ENCODE data around the gene MFSD11.

The MFSD11 gene

GRCh38 chr17:76714822-76715495, 23.0 kb upstream of the MFSD11 start:
- H3K4me3 ChIP-seq (ENCODE audit: low read length): no peak overlapping the region
- no peaks in the 10 kb centered on the region for H3K9me3 ChIP-seq (ENCODE audit: control insufficient read depth, insufficient read depth, low read length)
- TF ChIP-seq CTCF (IDR thresholded peaks at IDR 0.05; ENCODE audit: low read depth, low read length, poor library complexity, severe bottlenecking): peak; percentile 78
- TF ChIP-seq EZH2phosphoT487 (IDR thresholded peaks at IDR 0.05; ENCODE audit: borderline replicate concordance, low read length): no peak
- peaks cover 9% of the 10 kb centered on the region for H3K27me3 ChIP-seq (ENCODE audit: control insufficient read depth, low read length)
- H3K4me2 ChIP-seq (ENCODE audit: low read length): peak overlapping the region; percentile 5; the same call in 1 of the 2 replicates
- H3K4me1 ChIP-seq (ENCODE audit: control insufficient read depth, low read length): peaks cover 18% of the 10 kb centered on the region
- peaks cover 7% of the 10 kb centered on the region for H3F3A ChIP-seq (ENCODE audit: control insufficient read depth, insufficient read depth)
- no peaks in the 10 kb centered on the region for H3K9me2 ChIP-seq (replicated peaks; ENCODE audit: control insufficient read depth, low read length)
- no peaks in the 10 kb centered on the region for H4K20me1 ChIP-seq (ENCODE audit: control insufficient read depth, insufficient read depth, low read depth, low read length)
- H3K27ac ChIP-seq (ENCODE audit: low read depth, low read length): no peak overlapping the region
- no peaks in the 10 kb centered on the region for H3K79me2 ChIP-seq (ENCODE audit: control insufficient read depth, low read length)
- H3K36me3 ChIP-seq (ENCODE audit: control insufficient read depth, low read length): peaks cover 60% of the 10 kb centered on the region

- no peaks in the 10 kb centered on the region for H3K9me2 ChIP-seq (replicated peaks; ENCODE audit: control insufficient read depth, low read length)
- H3K27me3 ChIP-seq (ENCODE audit: control insufficient read depth, low read length): peaks cover 5% of the 10 kb centered on the region; the same call in 1 of the 2 replicates
- no peak overlapping the region for H3K4me3 ChIP-seq (ENCODE audit: low read length)
- H3K9me3 ChIP-seq (ENCODE audit: control insufficient read depth, insufficient read depth, low read length): no peaks in the 10 kb centered on the region
- H3K36me3 ChIP-seq (ENCODE audit: control insufficient read depth, low read length): peaks cover 65% of the 10 kb centered on the region
- peaks cover 7% of the 10 kb centered on the region for H3F3A ChIP-seq (ENCODE audit: control insufficient read depth, insufficient read depth)
- H3K4me1 ChIP-seq (ENCODE audit: control insufficient read depth, low read length): peaks cover 14% of the 10 kb centered on the region
- no peaks in the 10 kb centered on the region for H4K20me1 ChIP-seq (ENCODE audit: control insufficient read depth, insufficient read depth, low read depth, low read length)
- no peak for TF ChIP-seq CTCF (IDR thresholded peaks at IDR 0.05; ENCODE audit: low read depth, low read length, poor library complexity, severe bottlenecking)
- no peak for TF ChIP-seq EZH2phosphoT487 (IDR thresholded peaks at IDR 0.05; ENCODE audit: borderline replicate concordance, low read length)
- H3K79me2 ChIP-seq (ENCODE audit: control insufficient read depth, low read length): no peaks in the 10 kb centered on the region
- no peak overlapping the region for H3K27ac ChIP-seq (ENCODE audit: low read depth, low read length)
- peak overlapping the region; percentile 5; the same call in 1 of the 2 replicates for H3K4me2 ChIP-seq (ENCODE audit: low read length)
Observed at GRCh38 chr17:76715496-76715830, 22.5 kb upstream of the MFSD11 start.

- no peak overlapping the region for H3K4me2 ChIP-seq (ENCODE audit: low read length)
- no peaks in the 10 kb centered on the region for H3K9me2 ChIP-seq (replicated peaks; ENCODE audit: control insufficient read depth, low read length)
- peaks cover 2% of the 10 kb centered on the region; the same call in 1 of the 2 replicates for H3K27me3 ChIP-seq (ENCODE audit: control insufficient read depth, low read length)
- H3F3A ChIP-seq (ENCODE audit: control insufficient read depth, insufficient read depth): peaks cover 7% of the 10 kb centered on the region
- peaks cover 73% of the 10 kb centered on the region for H3K36me3 ChIP-seq (ENCODE audit: control insufficient read depth, low read length)
- no peak overlapping the region for H3K27ac ChIP-seq (ENCODE audit: low read depth, low read length)
- no peak for TF ChIP-seq CTCF (IDR thresholded peaks at IDR 0.05; ENCODE audit: low read depth, low read length, poor library complexity, severe bottlenecking)
- TF ChIP-seq EZH2phosphoT487 (IDR thresholded peaks at IDR 0.05; ENCODE audit: borderline replicate concordance, low read length): no peak
- H3K9me3 ChIP-seq (ENCODE audit: control insufficient read depth, insufficient read depth, low read length): no peaks in the 10 kb centered on the region
- H3K4me1 ChIP-seq (ENCODE audit: control insufficient read depth, low read length): peaks cover 11% of the 10 kb centered on the region
- H3K4me3 ChIP-seq (ENCODE audit: low read length): no peak overlapping the region
- H3K79me2 ChIP-seq (ENCODE audit: control insufficient read depth, low read length): no peaks in the 10 kb centered on the region
- H4K20me1 ChIP-seq (ENCODE audit: control insufficient read depth, insufficient read depth, low read depth, low read length): no peaks in the 10 kb centered on the region
Observed at GRCh38 chr17:76716146-76716838, 21.6 kb upstream of the MFSD11 start.
